HepG2 (cell line): ENCODE data around the gene RCCD1. TPM values are rescaled to one million over a fixed set of nuclear protein-coding genes. Genes with fewer than 3 reads are reported as not detected.

Experiments
- ATAC-seq: fragments of 200-7000 bp; cut with Tn5 transposase; 3 replicates; pipeline ENCODE4 v1.9.1; 2020; ENCODE audit warnings: mild to moderate bottlenecking, moderate library complexity
- BruUV-seq: library from RNA; stranded (reverse); fragments of 400-500 nt; replicated peaks from 2 replicates; lab custom pipeline; 2021; lab: Mats Ljungman, UMichigan
- CTCF ChIA-PET: fragments of 300-600 bp; formaldehyde crosslinking; extraction: SDS; loops from one replicate; lab custom pipeline; 2021; ENCODE audit warnings: low total read pairs, inconsistent platforms, low intra/inter-chr PET ratio; lab: Yijun Ruan, JAX
- POLR2A ChIA-PET: fragments of 350-600 bp; sonication (Branson Sonifier 250); formaldehyde crosslinking; loops from one replicate; lab custom pipeline; 2020; ENCODE audit warnings: antibody characterized with exemption, inconsistent platforms; lab: Yijun Ruan, JAX
- DNase-seq: peaks from one replicate; pipeline ENCODE4 v3.0.0-alpha.2; 2015; ENCODE audit warnings: low spot score
- FAIRE-seq: peaks from 3 replicates; lab custom pipeline; 2011; peaks lifted over from hg19 to GRCh38; lab: Jason Lieb, UNC
- H2AFZ ChIP-seq: one replicate; pipeline ENCODE4 v1.6.1; 2011; ENCODE audit warnings: low read length, inconsistent platforms
- H3K27ac ChIP-seq: fragments of 300-600 bp; 3 replicates; pipeline ENCODE4 v1.8.0; 2011; ENCODE audit warnings: mixed run types, mild to moderate bottlenecking, mixed read lengths, low read length, inconsistent platforms; ENCODE audit not compliant: insufficient read depth; ENCODE audit errors: extremely low read length
- H3K27me3 ChIP-seq, 2 experiments: fragments of 200-600 bp in 1 of 2; 2 replicates in 1 of 2; 3 replicates in 1 of 2; pipeline versions ENCODE4 v1.6.0 to v1.8.0; 2011; ENCODE audit warnings: low read length in 2 of 2, mild to moderate bottlenecking in 2 of 2, moderate library complexity in 2 of 2, inconsistent platforms in 1 of 2; ENCODE audit not compliant: insufficient read depth in 2 of 2, control insufficient read depth in 1 of 2
- H3K36me3 ChIP-seq, 2 experiments: fragments of 200-600 bp in 1 of 2; replicated peaks in 1 of 2; 2 replicates in 1 of 2; 3 replicates in 1 of 2; pipeline versions ENCODE4 v1.5.1 to v1.8.0; 2011; ENCODE audit warnings: low read length in 2 of 2, inconsistent platforms in 1 of 2; ENCODE audit not compliant: insufficient read depth in 2 of 2, control insufficient read depth in 1 of 2
- H3K4me1 ChIP-seq: 2 replicates; pipeline ENCODE4 v1.5.1; 2012; ENCODE audit warnings: low read length, inconsistent platforms; ENCODE audit not compliant: insufficient read depth
- H3K4me2 ChIP-seq: 2 replicates; pipeline ENCODE4 v1.6.0; 2011; ENCODE audit warnings: low read depth, low read length, inconsistent platforms
- H3K4me3 ChIP-seq, 3 experiments: fragments of 200-600 bp in 1 of 3; sonication (generic), shearing (Covaris generic) in 1 of 3; replicated peaks in 1 of 3; 2 replicates each; pipeline ENCODE4 v1.5.1; 2011 to 2016; ENCODE audit warnings: low read length in 3 of 3, inconsistent platforms in 2 of 3, low read depth in 2 of 3, mild to moderate bottlenecking in 2 of 3, control low read depth in 1 of 3, mixed read lengths in 1 of 3; ENCODE audit not compliant: insufficient read depth in 1 of 3
- H3K79me2 ChIP-seq: one replicate; pipeline ENCODE4 v1.6.1; 2011; ENCODE audit warnings: low read length, inconsistent platforms; ENCODE audit not compliant: insufficient read depth
- H3K9ac ChIP-seq: 2 replicates; pipeline ENCODE4 v1.6.0; 2011; ENCODE audit warnings: mild to moderate bottlenecking, low read depth, low read length, inconsistent platforms; ENCODE audit not compliant: insufficient read depth
- H3K9me3 ChIP-seq: 2 replicates; pipeline ENCODE4 v1.5.1; 2012; ENCODE audit warnings: mild to moderate bottlenecking, low read length
- H4K20me1 ChIP-seq: 2 replicates; pipeline ENCODE4 v1.6.0; 2011; ENCODE audit warnings: inconsistent platforms, mild to moderate bottlenecking, low read length, moderate library complexity; ENCODE audit not compliant: insufficient read depth
- EEA1 ChIP-seq: sonication (generic); formaldehyde crosslinking; IDR thresholded peaks from 2 replicates; pipeline ENCODE4 v1.5.1; 2020; ENCODE audit warnings: mild to moderate bottlenecking, missing genetic modification reagents, borderline replicate concordance
- GZF1 ChIP-seq: sonication (generic); formaldehyde crosslinking; IDR thresholded peaks from 2 replicates; pipeline ENCODE4 v1.5.1; 2020; ENCODE audit warnings: mild to moderate bottlenecking, missing genetic modification reagents
- HMG20B ChIP-seq: conservative IDR thresholded peaks from 2 replicates; pipeline ENCODE4 v1.6.1; 2016; ENCODE audit warnings: missing genetic modification reagents, missing compliant biosample characterization
- HNRNPLL ChIP-seq: fragments of 200-400 bp; formaldehyde crosslinking; IDR thresholded peaks from 2 replicates; pipeline ENCODE4 v1.6.1; 2017; ENCODE audit warnings: mild to moderate bottlenecking, low read depth, low read length; ENCODE audit not compliant: poor library complexity, severe bottlenecking
- MAFF ChIP-seq: IDR thresholded peaks from 2 replicates; pipeline ENCODE4 v1.6.1; 2011; ENCODE audit warnings: low read depth, low read length, improper control_type of control experiment
- MAFK ChIP-seq, 2 experiments: IDR thresholded peaks in 1 of 2; conservative IDR thresholded peaks in 1 of 2; 2 replicates each; pipeline ENCODE4 v1.6.1; 2011; ENCODE audit warnings: improper control_type of control experiment in 2 of 2, low read length in 2 of 2
- MBD4 ChIP-seq: IDR thresholded peaks from 2 replicates; pipeline ENCODE4 v1.6.1; 2012; ENCODE audit warnings: low read length, inconsistent platforms, borderline replicate concordance
- RXRA ChIP-seq: sonication (generic); formaldehyde crosslinking; IDR thresholded peaks from 2 replicates; pipeline ENCODE4 v1.5.1; 2020; ENCODE audit warnings: missing genetic modification reagents
- SRSF9 ChIP-seq: fragments of 200-400 bp; formaldehyde crosslinking; IDR thresholded peaks from 2 replicates; pipeline ENCODE4 v1.6.1; 2018; ENCODE audit warnings: borderline replicate concordance, mild to moderate bottlenecking, low read depth, low read length; ENCODE audit not compliant: insufficient read depth, poor library complexity, severe bottlenecking
- XBP1 ChIP-seq: sonication (generic); formaldehyde crosslinking; IDR thresholded peaks from 2 replicates; pipeline ENCODE4 v1.5.0; 2020; ENCODE audit warnings: missing genetic modification reagents
- ZBTB7B ChIP-seq: sonication (generic); formaldehyde crosslinking; IDR thresholded peaks from 2 replicates; pipeline ENCODE4 v1.4.0; 2020; ENCODE audit warnings: missing genetic modification reagents
- ZMYM3 ChIP-seq: sonication (generic); formaldehyde crosslinking; IDR thresholded peaks from 2 replicates; pipeline ENCODE4 v1.5.1; 2020; ENCODE audit warnings: mild to moderate bottlenecking, missing genetic modification reagents
- ZNF383 ChIP-seq: sonication (generic); formaldehyde crosslinking; IDR thresholded peaks from 2 replicates; pipeline ENCODE4 v1.4.0; 2020; ENCODE audit warnings: missing genetic modification reagents, mild to moderate bottlenecking, borderline replicate concordance
- WGBS: methylation state at CpG from one replicate; pipeline ENCODE4 v1.1.6; 2017; ENCODE audit warnings: low lambda C conversion rate; 5-methylcytosine and 5-hydroxymethylcytosine counted together
- in situ Hi-C: cut with HindIII; loops from 2 replicates; pipeline ENCODE4 v1.10.0; 2017; ENCODE audit warnings: low pct_unique_long_range_greater_than_20kb; ENCODE audit not compliant: extremely low pct_ligation_motif_present
- intact Hi-C: fragments of 100-400 bp; cut with micrococcal nuclease; formaldehyde crosslinking; loops from one replicate; pipeline ENCODE4 v1.10.0; 2022; ENCODE audit not compliant: unreplicated experiment
- polyA plus RNA-seq, 8 experiments: library from polyadenylated mRNA; depleted of rRNA in 3 of 8; stranded (reverse) in 7 of 8; unstranded in 1 of 8; fragments of >200 nt; fragmentation: Illumina TruSeq in 4 of 8; extraction: Trizol in 4 of 8; gene quantifications; 2 replicates each; pipeline versions ENCODE4 v1.2.1 to v1.2.3, GENCODE V29; 2011 to 2016; ENCODE audit warnings: low read depth in 4 of 8, missing spikeins in 1 of 8, mixed read lengths in 1 of 8; ENCODE audit not compliant: insufficient read depth in 1 of 8
- total RNA-seq, 5 experiments: library from RNA; depleted of rRNA; stranded (reverse); fragments of >200 nt; fragmentation: Illumina TruSeq; extraction: Trizol; gene quantifications; 2 replicates each; pipeline ENCODE4 v1.2.3, GENCODE V29; 2016; ENCODE audit warnings: low read depth in 1 of 5
- TF ChIP-seq, protein P1 (sequence below): fragments of 450-650 bp; IDR thresholded peaks from 2 replicates; pipeline ENCODE4 v1.6.1; 2017; ENCODE audit warnings: mild to moderate bottlenecking
- TF ChIP-seq, protein P2 (sequence below): sonication (generic); formaldehyde crosslinking; IDR thresholded peaks from 2 replicates; pipeline ENCODE4 v1.4.0; 2020; ENCODE audit warnings: missing genetic modification reagents; ENCODE audit errors: not compliant biosample characterization

The RCCD1 gene
- total and polyA plus RNA-seq, 2 of the 13 experiments (the other 11 are each of a cell fraction or from before 2014, with no cell fraction given), result 14.1 to 15.1 TPM

DNA sequence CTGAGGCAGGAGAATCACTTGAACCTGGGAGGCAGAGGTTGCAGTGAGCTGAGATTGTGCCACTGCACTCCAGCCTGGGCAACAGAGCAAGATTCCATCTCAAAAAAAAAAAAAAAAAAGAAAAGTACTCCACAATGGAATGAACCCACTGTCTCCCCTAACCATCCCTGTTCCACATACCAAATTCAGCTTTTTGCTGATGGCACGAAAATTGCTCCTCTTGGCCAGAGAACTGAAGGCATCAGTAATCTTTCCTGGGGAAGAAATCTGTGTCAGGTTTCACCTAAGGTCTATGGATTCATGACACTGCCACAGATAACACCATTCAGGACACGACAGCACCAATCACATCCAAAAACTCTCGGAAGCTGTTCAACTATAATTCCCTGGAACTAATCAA lies 46.5 kb downstream of the RCCD1 start:
- Histone ChIP-seq H3K27ac (no peak overlapping the region), H3K4me1 (no peaks in the 10 kb centered on the region), H3K36me3 (peaks cover 18 to 50% of the 10 kb centered on the region in 2 experiments; a peak in 4 of 5 replicates), H3K9me3 (no peaks in the 10 kb centered on the region), H3K9ac (no peak overlapping the region), H3K27me3 (no peaks in the 10 kb centered on the region; a peak in 1 of 5 replicates), H3K79me2 (no peaks in the 10 kb centered on the region), H3K4me2 (no peak overlapping the region)
- intact Hi-C loops (no loop called here), in situ Hi-C loops (no loop called here)
- ATAC-seq, result no peak
- DNase-seq, result no peak
- BruUV-seq, result no TSS peak
- CTCF ChIA-PET, result no interaction called here
- POLR2A ChIA-PET, result no interaction called here
- 98% methylated on average over 3 of the region's 3 CpGs for WGBS
- TF ChIP-seq HMG20B (CRISPR knock-in tag) (no peak), MAFK (conservative IDR thresholded peaks at IDR 0.05 in 1 of 2, IDR thresholded peaks at IDR 0.05 in 1 of 2; ENCODE audit: low read length in 2 of 2) (peak; percentile 61 to 62), GZF1 (CRISPR knock-in tag) (no peak), MAFF (peak; percentile 24; the same call in 1 of the 2 replicates)
- TF ChIP-seq, all 625 proteins: peak for 2
- no peak overlapping the region for H3K4me3 ChIP-seq
- no peaks in the 10 kb centered on the region for H4K20me1 ChIP-seq
- H2AFZ ChIP-seq, result no peak overlapping the region
- FAIRE-seq, result no peak

DNA sequence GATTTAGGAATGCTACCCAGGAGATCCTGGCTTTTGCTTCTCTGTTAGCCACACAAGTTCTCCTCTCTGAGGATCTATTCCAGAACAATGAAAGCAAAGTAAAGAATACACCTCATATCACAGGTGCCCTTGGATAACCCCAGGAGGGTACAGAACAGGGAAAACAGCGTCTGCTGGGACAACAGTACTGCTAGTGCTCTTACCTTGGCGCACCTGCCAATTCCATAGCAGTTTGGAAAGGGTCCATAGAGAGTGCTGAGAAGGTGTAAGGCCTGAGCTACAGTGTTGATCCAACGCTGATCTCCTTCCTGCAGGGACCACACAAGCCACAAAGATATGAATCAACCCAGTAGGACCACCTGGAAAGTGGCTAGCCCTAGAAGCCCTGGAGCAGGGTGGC lies 52.6 kb downstream of the RCCD1 start:
- 97% methylated on average over 3 of the region's 3 CpGs for WGBS
- Histone ChIP-seq H3K27ac (no peak overlapping the region), H3K4me1 (no peaks in the 10 kb centered on the region), H3K79me2 (no peaks in the 10 kb centered on the region), H3K9ac (no peak overlapping the region), H3K4me3 (no peak overlapping the region), H4K20me1 (no peaks in the 10 kb centered on the region), H3K27me3 (no peaks in the 10 kb centered on the region; a peak in 1 of 5 replicates), H3K36me3 (peaks cover 18 to 61% of the 10 kb centered on the region in 2 experiments; a peak in 4 of 5 replicates), H3K9me3 (no peaks in the 10 kb centered on the region), H3K4me2 (no peak overlapping the region), H2AFZ (no peak overlapping the region)
- ATAC-seq (no peak), FAIRE-seq (no peak), DNase-seq (no peak)
- no TSS peak for BruUV-seq
- intact Hi-C loops (no loop called here), in situ Hi-C loops (no loop called here)
- ChIA-PET POLR2A (no interaction called here), CTCF (no interaction called here)
- TF ChIP-seq, protein P1, sequence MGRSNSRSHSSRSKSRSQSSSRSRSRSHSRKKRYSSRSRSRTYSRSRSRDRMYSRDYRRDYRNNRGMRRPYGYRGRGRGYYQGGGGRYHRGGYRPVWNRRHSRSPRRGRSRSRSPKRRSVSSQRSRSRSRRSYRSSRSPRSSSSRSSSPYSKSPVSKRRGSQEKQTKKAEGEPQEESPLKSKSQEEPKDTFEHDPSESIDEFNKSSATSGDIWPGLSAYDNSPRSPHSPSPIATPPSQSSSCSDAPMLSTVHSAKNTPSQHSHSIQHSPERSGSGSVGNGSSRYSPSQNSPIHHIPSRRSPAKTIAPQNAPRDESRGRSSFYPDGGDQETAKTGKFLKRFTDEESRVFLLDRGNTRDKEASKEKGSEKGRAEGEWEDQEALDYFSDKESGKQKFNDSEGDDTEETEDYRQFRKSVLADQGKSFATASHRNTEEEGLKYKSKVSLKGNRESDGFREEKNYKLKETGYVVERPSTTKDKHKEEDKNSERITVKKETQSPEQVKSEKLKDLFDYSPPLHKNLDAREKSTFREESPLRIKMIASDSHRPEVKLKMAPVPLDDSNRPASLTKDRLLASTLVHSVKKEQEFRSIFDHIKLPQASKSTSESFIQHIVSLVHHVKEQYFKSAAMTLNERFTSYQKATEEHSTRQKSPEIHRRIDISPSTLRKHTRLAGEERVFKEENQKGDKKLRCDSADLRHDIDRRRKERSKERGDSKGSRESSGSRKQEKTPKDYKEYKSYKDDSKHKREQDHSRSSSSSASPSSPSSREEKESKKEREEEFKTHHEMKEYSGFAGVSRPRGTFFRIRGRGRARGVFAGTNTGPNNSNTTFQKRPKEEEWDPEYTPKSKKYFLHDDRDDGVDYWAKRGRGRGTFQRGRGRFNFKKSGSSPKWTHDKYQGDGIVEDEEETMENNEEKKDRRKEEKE, result no peak
- TF ChIP-seq SRSF9 (no peak), EEA1 (CRISPR knock-in tag) (no peak), XBP1 (CRISPR knock-in tag) (no peak), RXRA (CRISPR knock-in tag) (no peak), MBD4 (no peak), HNRNPLL (no peak), ZBTB7B (CRISPR knock-in tag) (no peak), ZNF383 (CRISPR knock-in tag) (no peak), ZMYM3 (CRISPR knock-in tag) (no peak)
- TF ChIP-seq, protein P2, sequence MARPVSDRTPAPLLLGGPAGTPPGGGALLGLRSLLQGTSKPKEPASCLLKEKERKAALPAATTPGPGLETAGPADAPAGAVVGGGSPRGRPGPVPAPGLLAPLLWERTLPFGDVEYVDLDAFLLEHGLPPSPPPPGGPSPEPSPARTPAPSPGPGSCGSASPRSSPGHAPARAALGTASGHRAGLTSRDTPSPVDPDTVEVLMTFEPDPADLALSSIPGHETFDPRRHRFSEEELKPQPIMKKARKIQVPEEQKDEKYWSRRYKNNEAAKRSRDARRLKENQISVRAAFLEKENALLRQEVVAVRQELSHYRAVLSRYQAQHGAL, result no peak
